GM19023 (cell line): ENCODE data around the gene TBC1D1.

Experiments
- ATAC-seq: cut with Tn5 transposase; IDR thresholded peaks from one replicate; pipeline ENCODE4 v1.9.1; 2021; ENCODE audit warnings: mild to moderate bottlenecking, moderate library complexity; ENCODE audit not compliant: unreplicated experiment

TBC1D1 gene

GRCh38 chr4:38045289-38045988 is 154.6 kb downstream of the TBC1D1 start:
- no peak for ATAC-seq

DNA sequence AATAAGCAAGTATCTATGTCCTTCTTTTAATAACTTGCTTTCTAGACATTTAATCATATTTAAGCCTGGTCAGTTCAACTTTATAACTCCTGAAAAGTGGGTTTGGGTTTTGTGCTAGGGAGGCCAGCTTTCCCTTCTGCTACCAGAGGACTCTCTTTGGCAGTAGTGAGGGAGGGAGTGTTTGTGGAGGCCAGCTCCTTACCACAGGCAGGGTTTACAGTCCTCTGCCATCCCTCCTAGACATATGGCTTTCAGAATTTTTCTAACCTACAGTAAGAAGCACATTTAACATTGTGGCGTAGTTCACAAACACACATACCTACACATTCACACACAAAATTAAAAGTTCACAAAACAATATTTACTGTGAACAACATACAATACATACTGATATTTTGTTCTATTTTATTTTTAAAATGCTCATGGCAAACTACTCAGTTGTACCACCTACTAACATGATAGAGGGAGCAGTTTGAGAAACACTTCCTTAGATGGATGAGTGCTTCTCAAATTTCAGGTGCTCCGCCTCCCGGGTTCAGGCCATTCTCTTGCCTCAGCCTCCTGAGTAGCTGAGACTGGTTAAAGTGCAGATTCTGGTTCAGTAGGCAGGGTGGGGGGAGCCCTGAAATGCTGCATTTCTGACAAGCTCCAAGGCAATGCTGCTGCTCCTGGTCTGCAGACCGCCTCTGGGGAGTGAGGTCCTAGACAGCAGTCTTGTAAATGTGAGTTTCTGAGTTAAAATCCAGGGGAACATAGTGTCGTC is 156.0 kb downstream of the TBC1D1 start:
- ATAC-seq = no peak

DNA sequence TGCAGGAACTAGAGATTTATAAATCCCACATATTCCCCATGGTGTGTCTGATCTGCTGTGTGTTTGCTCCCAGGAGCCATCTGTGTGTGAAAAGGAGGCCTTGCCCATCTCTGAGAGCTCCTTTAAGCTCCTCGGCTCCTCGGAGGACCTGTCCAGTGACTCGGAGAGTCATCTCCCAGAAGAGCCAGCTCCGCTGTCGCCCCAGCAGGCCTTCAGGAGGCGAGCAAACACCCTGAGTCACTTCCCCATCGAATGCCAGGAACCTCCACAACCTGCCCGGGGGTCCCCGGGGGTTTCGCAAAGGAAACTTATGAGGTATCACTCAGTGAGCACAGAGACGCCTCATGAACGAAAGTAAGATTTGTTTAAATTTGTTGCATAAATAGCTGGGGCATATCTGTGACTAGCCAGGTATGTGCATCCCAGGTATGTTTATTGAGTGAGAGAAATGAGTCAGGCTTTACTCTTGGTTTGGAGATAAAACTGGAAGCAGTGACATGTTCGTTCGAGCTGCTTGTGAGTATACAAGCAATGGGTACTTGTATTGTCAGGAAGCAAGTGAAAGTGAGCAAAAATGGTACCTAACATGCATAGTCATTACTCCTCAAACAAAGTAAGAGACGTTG is 158.8 kb downstream of the TBC1D1 start:
- no peak for ATAC-seq

DNA sequence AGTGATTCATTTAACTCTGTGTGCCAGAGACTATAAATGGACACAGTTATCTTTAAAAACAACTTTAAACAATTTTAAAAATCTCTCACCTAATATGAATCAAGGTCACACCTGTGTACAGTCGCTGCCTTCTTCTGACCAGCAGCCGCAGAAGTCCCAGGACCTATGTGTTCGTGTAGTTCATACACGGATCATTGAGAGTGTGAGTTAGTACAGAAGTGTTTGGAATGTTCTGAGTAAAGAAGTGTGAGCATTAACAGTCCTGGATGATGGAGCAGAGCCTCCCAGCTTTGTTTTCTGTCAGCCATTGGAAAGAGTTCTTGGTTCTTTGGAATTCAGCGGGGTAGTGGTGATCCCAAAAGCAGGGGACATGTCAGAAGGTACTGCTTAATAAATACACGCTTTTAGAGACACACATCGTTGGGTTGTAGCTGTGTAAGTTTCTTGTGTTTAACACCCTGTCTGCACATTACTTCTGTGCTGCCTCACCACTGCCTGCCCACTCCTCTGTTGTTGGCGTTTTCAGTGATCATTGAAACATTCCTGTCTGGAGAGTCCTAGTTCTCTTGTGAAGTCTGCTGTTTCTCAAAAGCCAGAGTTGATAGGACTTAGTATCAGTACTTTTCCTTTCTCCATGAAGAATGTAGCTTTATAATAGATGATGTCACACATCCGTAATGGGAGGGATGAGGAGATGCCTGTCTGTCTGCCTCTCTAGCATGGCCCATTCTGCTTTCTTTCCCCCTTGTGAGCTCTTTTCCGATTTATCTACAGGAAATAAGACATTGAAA is 159.9 kb downstream of the TBC1D1 start:
- ATAC-seq = no peak

DNA sequence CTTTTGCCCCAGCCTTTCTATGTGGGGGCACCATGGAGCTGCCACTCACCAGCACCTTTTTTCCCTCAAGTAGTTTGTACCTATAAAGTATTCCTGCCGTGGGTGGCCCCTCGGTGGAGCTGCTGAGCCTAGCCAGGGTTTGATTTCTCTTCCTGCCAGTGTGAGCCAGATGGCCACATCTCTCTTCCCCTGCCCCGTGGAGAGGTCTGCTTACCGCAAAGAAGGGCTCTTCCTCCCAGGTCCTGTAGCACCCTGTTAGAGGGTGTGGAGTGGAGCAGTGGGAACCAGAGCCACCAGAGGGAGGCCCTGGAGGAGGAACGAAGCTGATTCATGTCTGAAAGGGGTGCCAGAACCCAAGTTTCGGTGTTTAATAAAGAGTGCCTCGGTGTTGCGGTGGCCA is 164.7 kb downstream of the TBC1D1 start:
- ATAC-seq = no peak

GRCh38 chr4:38056011-38056685 is 165.3 kb downstream of the TBC1D1 start:
- ATAC-seq = no peak

DNA sequence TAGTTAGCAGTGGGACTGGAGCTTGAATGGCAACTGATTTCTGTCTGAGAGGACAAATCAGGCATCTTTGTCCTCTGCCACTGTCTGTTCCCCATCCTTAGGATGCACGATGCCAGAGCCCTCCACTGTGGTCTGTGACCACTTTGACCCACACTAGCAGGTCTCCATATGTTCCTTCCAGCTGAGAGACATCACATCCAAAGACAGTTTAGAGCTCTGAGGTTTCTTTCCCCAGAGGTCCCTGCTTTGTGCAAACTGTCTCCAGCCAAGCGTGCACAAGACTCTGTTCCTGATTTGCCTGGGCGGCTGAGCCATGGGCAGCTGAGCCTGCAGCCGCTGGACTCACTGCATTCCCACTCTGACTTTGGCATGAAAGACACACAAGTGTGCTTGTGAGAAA is 167.3 kb downstream of the TBC1D1 start:
- ATAC-seq = no peak

GRCh38 chr4:38060829-38061431 is 170.0 kb downstream of the TBC1D1 start:
- ATAC-seq = no peak

- no peak for ATAC-seq
Measured at GRCh38 chr4:38062088-38062775, 171.3 kb downstream of the TBC1D1 start.

DNA sequence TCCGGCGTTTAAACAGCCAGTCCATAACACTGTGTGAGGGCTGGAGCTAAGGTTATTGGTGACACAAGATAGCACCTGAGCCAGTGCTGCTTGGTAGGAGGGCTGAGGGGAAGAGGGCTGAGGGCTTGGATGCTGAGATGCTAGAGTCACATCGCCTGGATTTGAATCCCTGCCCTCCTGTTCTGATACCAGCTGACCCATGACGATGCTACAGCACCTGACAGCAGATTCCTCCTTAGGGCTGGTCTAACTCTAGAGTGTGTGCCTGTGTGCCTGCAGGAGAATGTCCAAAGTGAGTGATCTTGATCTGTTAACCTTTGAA is 171.9 kb downstream of the TBC1D1 start:
- ATAC-seq = no peak

- no peak for ATAC-seq
Measured at GRCh38 chr4:38065176-38065575, 174.3 kb downstream of the TBC1D1 start.

DNA sequence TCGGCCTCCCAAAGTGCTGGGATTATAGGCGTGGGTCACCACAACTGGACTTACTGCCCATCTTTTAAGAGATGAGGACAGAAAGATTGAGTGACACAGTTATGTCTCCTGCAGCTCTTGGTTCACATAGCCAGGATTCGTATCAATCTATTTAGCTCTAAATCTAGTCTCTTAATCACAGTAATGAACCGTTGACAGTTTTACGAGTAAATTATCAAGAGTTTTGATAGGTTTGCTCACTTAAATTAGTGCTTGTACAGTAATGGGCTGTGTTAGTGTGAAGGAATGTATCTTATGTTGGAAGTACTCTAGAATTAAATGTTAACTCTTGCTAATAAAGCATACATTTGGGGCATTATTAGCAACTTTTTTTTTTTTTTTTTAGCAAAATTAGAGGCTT is 175.0 kb downstream of the TBC1D1 start:
- ATAC-seq = no peak

DNA sequence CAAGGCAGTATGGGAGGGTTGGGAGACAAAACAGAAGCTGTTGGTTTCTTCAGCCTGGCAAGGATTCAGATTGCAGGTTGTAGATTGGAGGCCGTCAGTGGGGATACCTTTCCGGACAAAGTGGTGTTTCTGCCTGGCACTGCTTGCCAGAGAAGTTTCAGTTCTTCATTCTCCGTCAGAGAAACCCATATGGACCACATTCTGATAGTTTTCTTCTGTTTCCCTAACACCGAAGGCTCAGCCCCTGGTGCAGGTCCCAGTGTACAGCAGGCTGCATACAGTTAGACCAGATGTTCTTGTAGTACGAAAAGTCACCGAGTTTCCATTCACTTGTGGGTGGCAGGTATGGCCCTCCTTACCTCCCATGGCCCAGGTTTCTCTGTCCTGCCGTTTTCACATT is 176.6 kb downstream of the TBC1D1 start:
- no peak for ATAC-seq

GRCh38 chr4:38068107-38068506 is 177.2 kb downstream of the TBC1D1 start:
- ATAC-seq = no peak

DNA sequence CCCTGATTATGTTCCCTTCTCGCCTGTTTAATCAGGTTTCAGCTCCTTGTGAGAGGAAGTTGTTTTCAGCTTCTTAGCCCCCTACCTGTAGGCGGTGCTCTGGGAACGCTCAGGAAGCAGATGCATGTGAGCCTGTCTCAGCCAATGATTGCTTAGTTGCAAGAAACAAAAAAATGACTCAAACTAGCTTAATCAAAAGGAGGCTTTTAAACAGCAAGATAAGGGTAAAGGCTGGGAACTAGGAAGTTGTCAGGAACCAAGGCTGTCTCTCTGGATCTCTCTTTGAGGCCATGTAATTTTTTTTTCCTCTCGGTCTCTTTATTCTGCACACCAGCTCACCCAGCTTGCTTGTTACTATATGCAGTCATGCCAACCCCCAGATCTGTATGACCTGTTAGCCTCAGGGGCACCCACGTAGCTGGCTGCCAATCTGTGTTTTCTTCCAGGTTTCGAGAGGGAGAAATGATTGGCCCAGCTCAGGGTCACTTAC is 178.4 kb downstream of the TBC1D1 start:
- no peak for ATAC-seq

DNA sequence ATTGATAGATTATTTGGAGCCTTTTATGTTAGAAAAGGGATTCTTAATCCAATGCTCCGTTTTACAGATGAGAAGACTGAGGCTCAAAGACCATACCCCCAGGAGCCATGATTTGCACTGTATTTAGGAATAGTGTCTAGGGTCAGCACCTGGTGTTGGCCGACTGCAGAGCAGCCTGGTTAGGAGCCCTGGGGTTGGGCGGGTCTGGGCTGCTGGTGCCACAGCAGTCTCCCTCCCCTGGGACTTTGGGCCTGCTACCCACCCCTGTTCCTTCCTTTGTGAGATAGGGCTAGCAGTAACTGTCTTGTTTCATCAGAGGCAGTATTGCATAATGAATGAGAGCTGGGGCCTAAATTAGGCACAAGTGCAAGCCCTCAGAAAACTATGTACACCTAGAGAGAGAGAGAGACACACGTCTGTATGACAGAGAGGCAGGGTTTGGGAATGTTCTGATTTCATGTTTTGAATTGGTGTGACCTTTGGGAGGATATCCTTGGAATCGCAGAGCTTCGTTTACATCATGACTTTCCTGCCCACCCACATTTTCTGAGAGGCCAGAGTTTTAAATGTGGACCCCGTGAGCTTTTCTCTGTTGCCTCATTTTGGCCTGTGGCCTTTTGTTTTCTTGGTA is 181.0 kb downstream of the TBC1D1 start:
- no peak for ATAC-seq

DNA sequence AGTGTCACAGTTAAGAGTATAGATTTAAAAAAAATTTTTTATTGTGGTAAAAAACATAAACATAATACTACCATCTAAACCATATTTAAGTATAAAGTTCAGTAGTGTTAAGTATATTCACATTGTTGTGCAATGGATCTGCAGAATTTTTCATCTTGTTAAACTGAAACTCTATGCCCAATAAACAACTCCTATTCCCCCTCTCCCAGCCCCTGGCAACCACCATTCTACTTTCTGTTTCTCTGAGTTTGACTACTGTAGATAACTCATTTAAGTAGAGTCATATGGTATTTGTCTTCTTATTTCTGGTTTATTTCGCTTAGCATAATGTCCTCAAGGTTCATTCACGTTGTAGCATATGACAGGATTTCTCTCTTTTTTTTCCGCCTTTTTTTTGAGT is 181.7 kb downstream of the TBC1D1 start:
- no peak for ATAC-seq

- ATAC-seq = no peak
Measured at GRCh38 chr4:38073596-38074234, 182.8 kb downstream of the TBC1D1 start.
